T-helper 9 cell (primary cell): ENCODE results near the gene SECISBP2.

Experiments used
- DNase-seq: peaks from one replicate; pipeline ENCODE4 v3.0.0-alpha.2; 2020

The SECISBP2 gene

GRCh38 chr9:89383721-89384300 is 65.5 kb downstream of the SECISBP2 start:
- DNase-seq = no peak

- no peak for DNase-seq
Observed at GRCh38 chr9:89384783-89385182, 66.5 kb downstream of the SECISBP2 start.

GRCh38 chr9:89386206-89386605 is 67.9 kb downstream of the SECISBP2 start:
- DNase-seq = no peak

GRCh38 chr9:89386797-89387196 is 68.5 kb downstream of the SECISBP2 start:
- no peak for DNase-seq

- DNase-seq = no peak
Observed at GRCh38 chr9:89387197-89387849, 69.0 kb downstream of the SECISBP2 start.

DNA sequence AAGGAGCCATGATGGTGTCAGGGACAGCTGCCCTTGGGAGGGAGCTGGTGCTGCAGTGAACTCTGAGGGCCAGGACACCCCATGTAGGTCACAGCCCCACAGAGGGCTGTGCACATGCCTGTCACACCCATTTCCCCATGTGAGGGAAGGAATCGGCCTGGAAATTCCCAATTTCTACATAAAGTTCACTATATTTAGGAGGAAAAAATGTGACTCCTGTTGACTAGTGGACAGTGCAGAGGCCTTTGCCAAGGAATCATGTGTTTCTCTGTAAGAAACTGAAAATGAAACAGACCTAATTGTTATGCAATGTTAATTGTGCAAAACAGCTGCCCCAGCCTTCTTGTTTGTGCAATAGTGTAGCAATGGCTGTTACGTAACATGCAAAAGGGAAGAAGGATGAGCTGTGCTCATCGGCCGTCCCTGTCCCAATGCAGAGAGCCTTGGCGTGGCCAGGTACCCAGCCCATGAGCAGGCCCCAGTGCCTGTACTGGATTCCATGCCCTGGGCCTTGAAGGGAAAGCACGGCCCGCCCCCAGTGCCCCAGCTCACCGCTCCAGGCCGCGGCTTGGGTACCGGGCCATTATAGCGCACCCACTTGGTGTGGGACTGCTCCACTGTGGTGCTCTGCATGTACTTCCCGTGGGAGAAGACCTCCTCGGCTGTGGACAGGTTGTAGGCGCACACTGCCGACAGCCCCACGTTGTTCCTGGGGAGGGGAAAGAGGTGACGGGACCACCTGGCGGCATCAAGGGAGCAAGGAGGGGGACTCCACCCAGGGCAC is 70.0 kb downstream of the SECISBP2 start:
- no peak for DNase-seq

GRCh38 chr9:89388868-89389177 is 70.5 kb downstream of the SECISBP2 start:
- DNase-seq = no peak

DNA sequence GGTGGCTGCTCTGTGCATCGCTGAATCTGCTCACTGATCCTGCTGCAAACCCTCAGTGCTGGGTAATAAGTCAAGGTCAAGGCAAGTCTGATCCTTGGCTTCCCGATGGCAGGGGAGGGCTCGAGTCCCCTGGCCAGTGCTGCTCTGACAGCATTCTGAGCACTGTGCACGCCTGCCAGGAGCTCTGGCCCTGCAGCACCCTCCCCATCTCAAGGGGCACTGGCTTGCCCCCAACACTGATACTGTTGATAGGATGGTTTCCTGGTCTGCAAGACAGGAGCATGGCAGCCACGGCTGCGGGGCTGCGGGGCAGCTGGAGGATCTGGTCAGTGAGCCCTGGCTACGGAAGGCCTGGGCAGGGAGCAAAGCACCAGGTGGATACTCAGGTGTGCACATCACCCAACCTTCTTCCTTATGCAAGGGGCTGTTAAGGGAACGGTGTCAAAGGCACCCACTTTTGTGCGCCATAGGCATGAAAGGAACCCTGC is 71.8 kb downstream of the SECISBP2 start:
- DNase-seq = no peak

- DNase-seq = no peak
Observed at GRCh38 chr9:89390578-89391116, 72.3 kb downstream of the SECISBP2 start.

DNA sequence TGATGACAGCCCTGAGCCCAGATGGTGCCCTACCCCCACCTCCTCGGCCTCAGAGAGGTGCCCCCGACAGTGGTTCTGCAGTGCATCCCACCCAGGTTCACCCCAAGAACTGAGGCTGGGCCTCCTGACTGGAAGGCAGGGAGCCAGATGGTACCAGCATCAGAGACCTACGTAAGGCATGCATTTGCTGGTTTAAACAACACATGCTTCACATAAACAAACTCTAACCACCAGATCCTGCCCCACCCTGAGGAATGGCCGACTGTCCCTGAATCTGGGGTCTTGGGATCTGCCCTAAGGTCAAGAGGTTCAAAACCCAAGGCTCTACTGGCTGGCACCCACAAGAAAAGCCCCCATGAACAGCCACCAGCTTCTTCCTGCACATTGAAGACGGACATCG is 73.3 kb downstream of the SECISBP2 start:
- no peak for DNase-seq

DNA sequence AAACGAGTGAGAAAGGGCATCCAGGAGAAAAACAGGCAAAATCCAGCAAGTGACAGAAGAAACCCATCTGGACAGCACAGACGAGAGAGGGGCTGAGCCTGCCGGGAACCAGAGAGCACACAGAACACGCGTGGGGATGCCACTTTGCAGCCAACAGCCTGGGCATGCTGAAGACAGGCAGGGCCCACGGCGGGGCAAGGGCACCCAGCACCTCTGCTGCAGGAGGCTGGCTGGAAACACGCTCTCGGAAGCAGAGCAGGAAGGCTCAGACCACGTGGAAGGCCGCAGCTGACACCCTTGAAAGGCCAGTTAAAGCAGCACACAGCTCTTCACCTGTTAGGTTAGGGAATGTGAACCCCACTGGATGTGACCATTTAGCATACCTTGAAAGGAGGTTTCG is 76.1 kb downstream of the SECISBP2 start:
- no peak for DNase-seq

DNA sequence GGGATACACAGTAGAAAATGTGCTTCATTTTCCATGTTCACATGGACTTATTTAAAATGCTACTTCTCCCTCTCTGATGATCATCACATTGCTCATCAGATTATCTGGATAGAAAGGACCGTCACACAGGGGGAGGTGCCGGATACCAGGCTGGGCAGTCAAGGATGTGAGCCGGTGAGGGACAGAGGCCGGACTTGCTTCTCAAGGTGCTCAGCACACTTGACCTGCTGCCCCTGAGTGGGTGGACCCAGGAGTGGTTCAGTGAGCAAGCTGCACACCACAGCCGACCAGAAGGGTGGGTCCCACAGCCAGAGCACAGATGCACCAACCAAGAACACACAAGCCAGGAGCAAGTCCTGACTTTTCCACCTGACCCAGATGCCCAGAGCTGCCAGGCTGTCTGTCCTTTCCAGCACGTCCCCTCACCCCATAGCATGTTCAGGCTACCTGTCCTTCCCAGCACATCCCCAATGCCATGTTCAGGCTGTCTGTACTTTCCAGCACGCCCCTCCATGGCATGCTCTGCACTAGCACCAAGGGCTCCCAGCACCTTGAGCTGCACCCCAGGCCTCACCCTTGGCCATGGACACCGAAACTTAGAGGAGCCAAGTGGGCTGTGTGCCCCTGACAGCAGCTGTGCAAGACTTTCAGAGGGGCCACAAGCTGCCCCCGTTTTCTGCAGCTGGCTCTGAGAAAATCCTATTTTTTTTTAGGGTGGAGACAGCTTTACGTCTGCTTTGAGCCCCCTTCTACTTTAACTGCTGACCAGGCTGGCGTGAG is 77.8 kb downstream of the SECISBP2 start:
- no peak for DNase-seq

DNA sequence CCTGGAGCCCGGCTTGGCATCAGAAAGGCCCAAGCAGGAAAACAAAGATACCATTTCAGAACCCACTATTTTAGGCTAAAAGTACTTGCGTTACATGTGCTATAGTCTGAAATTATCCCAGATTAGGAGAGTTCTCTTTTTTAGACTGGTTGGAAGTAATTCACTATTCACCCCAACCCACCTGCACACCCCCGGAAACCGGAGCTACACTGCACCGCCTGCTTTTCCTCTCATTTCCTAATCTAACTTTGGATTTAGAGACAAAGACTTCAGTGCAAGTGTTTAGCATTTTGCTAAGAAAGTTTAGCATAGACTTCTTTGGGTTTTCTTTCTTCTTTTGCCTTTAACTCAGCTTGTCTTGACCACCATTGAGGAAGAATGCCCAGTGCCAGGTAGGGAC is 79.2 kb downstream of the SECISBP2 start:
- no peak for DNase-seq

DNA sequence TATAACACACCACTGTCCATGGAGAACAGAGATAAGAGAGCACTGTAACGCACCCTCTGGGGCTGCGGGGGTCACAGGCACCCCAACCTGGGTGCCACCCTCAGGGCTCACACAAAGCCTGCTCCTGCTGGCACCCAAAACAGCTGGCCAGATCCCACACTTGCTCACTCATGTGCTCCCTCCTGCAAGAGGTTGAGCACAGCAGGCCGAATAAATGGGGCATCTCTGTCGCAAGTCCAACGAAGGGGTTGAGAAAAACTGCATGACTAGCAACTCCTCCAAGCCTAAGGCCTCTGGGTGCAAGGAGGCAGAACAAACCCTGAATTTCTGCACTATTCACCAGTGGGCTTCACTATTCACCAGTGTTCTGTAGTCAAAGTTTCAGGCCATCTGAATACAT is 80.3 kb downstream of the SECISBP2 start:
- no peak for DNase-seq

GRCh38 chr9:89400403-89401116 is 82.3 kb downstream of the SECISBP2 start:
- DNase-seq = no peak

DNA sequence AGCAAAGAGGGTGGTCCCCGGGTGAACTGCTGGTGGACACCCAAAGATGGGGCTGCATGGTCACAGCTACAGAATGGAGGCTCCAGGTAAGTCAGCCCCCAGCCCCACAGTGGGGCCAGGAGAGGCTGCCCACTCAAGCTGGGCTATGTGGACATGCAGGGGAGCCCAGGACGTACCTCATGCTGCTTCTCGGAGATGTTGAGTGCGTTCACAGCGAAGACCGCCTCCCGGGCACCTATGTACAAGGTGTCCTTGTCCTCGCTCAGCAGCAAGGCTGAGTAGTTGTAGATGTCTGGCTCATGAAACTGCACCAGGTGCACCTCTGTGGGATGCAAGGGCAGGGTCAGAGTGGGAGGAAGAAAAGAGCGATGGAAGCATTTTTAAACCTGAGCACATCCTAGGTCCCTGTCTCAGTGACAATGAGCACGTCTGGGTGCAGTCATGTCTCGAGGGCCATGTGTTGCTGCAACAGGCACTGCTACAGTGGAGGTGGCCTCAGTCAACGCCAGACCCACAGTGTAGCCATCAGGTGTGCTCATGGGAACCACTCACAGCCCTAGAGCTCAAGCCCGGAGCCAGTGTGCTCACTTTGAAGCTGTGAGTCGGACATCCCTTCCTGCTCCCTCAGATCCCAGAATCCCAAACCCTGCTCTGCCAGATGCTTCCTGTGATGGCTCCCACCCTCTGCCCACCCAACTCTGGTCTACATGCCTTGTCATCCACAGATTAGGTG is 84.6 kb downstream of the SECISBP2 start:
- DNase-seq = no peak

DNA sequence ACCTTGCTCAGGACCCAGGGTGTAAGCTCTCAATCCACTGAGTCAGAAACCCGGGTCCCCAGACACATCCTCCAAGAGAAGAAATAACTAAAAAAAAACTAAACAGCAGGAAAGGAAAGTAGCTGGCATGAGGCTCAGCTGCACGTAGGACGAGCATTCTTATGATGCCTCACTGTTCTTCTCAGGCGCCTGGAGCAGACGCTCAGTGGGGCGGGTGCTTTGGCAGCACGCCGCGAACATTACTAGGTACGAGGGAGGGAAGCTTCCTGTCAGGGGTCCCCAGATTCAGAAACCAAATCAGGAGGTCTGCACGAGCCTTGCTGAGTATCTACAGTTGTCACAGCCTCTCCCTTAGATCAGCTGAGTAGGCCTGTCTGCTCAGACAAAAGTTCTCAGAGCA is 85.8 kb downstream of the SECISBP2 start:
- no peak for DNase-seq

DNA sequence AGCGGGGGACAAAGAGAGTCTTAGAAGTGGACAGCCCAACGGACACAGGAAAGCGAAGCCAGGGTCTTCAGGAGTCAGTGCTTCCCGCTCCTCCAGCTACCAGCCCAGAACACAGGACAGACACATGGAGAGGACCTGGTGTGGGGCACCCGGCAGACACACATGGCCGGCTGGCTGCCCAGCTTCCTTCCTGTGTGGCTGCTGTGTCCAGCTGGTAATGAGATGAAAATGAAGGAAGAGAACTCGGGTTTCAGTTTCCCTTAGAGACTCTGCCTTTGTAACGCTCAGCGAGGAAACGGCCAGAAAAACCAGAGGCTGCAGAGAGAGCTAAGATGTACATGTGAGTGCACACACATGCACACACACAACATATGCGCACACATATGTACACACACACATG is 87.5 kb downstream of the SECISBP2 start:
- DNase-seq = no peak

- no peak for DNase-seq
Observed at GRCh38 chr9:89407070-89407469, 88.8 kb downstream of the SECISBP2 start.

DNA sequence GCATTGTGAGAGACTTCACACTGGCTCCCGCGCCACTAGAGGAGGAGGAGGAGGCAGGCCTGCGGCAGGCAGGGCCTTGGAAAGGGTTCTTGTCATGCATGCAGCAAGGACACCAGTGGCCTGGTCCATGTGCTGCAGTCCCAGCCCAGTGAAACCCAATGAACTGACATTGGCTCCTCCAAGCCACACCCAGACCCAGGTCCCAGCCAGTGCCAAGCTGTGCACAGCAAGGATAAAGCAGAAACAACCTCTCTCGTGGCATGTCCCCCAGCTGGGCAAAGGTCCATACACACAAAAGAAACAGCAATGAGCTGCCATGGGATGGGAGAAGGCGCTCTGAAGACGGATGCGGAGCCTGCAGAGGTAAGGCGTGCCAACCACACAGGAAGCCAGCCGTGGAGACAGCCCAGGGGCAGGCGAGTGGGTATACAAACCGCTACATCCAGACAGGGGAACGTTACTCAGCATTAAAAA is 90.4 kb downstream of the SECISBP2 start:
- peak; percentile 63 for DNase-seq
